Superior temporal gyrus (tissue), 1 donor: Measurements from ENCODE around the gene KSR2.
"Not testable (repeated sequence)": the region's sequence is repeated elsewhere in the genome, so short reads cannot be mapped to it uniquely, and the experiment has no call there.

Experiments
- DNase-seq: peaks from one replicate; pipeline ENCODE4 v3.0.0-alpha.2; 2016; ENCODE audit errors: extremely low spot score

Gene KSR2

DNA sequence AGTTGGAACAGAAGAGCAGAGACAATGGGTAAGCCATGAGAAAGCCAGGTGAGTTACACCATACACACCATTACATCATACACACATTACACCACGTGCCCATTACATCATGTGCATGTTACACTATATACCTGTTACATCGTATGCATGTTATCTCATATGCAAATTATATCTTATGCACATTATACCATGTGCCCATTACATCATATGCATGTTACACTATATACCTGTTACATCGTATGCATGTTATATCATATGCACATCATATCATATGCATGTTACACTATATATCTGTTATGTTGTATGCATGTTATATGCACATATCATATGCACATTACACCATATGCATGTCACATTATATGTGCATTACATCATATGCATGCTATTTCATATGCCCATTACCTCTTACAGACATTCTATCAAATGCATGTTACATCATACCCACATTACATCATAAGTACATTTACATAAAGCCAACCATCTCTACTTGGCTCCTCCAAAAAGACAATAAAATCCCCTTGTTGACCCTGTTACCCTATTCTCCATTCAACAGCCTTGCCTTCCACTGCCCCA is 207.2 kb downstream of the KSR2 start:
- no peak for DNase-seq

DNA sequence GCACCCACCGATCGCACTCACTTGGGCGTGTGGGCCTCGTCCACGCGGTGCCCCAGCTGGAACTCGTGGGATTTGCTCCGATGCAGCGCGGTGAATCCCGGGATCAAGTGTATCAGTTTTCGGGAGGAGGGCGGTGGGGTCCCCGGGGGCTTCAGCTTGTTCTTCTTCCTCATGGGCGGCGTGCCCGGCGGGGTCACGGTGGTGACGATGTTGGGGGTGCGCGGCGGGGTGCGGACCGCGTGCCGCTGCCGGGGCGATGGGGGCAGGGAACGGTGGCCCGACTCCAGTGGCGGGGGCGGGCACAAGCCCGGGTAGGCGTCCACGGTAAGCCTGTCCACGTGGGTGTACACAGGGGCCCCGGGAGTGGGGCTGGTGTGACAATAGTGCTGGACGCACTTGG is 207.8 kb downstream of the KSR2 start:
- no peak for DNase-seq

DNA sequence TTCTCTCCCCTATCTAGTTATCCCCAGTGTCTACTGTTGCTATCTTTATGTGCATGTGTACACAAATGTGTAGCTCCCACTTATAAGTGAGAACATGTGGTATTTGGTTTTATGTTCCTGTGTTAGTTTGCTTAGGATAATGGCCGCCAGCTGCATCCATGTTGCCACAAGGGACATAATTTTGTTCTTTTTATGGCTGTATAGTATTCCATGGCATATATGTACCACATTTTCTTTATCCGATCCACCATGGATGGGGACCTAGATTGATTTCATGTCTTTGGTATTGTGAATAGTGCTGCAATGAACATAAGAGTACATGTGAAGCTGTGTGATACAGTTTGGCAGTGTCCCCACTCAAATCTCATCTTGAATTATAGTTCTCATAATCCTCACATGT is 218.1 kb downstream of the KSR2 start:
- no peak for DNase-seq

DNA sequence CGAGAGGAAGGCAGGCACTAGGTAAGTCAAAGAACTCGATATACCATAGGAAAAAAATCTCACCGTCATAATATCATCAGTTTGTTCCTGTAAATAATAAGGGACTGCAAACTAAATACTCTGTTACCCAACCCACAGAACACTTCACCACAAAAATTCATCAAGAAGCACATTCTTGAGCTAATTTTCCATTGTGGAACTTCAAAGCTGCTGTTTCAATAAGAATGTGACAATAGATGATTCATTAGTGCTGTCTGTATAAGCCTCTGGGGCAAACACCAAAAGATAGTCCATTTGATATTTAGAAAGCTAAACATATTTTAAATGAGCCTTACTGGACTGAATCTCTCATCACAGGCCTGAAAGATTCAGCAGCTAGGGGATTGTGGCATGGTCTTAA is 219.4 kb downstream of the KSR2 start:
- no peak for DNase-seq

DNA sequence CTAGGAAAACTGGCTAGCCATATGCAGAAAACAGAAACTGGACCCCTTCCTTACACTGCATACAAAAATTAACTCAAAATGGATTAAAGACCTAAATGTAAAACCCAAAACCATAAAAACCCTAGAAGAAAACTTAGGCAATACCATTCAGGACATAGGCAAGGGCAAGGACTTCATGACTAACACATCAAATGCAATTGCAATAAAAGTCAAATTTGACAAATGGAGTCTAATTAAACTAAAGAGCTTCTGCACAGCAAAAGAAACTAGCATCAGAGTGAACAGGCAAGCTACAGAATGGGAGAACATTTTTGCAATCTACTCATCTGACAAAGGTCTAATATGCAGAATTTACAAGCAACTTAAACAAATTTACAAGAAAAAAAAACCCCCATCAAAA is 222.4 kb downstream of the KSR2 start:
- not testable (repeated sequence) for DNase-seq

DNA sequence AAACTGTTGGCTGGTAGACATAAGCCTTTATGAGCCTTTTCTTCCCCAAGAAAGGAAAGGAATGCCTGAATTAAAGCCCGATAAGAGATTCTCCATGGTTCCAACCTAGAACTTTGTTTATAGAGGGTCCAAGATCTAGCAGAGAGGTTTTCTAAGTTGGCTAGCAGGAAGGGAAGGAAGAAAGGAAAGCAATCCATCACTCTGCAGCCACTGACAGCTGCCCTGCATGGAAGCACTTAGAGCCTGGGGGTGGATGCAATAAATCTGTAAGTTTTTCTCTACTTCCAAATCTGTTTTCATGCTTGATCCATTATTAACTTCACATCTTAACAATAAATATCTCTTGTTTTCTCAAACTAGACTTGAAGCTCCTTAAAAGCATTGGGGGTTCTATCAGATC is 224.4 kb downstream of the KSR2 start:
- DNase-seq: no peak

DNA sequence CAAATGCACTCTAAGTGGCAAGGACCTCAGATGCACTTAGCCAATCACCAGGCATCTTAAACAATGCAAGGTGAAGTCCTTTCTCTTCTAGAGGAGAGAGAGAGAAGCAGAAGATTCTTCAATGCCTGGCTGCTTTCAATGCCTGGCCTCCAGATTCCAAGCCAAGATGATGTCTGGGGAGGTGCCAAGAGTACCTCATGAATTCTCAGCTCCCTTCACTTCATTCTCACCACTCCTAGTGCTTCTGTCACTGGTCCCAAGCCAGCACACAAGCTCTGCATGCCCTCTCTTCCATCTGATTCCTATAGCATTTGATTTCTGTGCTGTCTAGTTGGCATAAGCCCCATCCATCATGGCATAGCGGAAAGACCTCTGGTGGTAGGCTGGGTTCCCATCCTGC is 225.0 kb downstream of the KSR2 start:
- no peak for DNase-seq

DNA sequence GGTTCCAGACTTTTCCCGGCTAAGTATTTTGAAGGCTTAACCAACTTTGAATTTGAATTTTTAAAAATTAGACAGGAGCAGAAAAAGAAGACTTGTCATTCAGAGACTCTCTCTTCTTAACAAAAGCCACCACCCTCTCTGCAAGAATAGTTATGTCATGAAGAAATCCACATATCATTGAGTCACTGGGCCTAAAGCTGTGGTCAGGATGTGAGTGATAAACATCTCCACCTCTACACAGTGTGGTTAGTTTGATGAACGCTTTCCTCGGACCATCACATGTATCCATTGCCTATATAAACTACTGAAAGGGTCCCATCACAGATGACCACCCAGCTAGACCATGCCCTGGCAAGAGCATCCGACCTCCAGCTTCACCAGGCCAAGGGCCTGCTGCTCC is 226.1 kb downstream of the KSR2 start:
- no peak for DNase-seq

DNA sequence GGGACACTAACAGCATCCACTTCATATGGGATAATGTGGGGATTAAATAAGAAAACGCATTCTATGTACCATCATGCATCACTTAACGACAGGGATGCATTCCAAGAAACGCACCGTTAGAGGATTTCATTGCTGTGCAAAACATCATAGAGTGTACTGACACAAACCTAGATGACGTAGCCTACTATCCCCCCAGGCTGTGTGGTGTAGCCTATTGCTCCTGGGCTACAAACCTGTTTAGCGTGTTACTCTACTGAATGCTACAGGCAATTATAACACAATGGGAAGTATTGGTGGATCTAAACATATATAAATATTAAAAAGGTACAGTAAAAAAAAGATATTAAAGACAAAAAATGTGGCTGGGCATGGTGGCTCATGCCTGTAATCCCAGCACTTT is 230.6 kb downstream of the KSR2 start:
- DNase-seq: no peak

DNA sequence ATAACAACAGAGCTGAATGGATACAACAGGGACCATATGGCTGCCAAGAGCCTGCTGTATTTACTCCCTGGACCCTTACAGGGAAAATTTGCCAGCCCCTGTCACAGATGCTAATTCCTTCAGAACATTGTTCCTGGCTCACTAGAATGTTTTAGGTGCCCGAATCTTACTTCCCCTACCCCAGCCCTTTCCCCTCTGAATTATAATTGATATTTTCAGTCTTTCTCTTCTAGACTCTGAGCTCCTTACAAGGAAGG is 235.3 kb downstream of the KSR2 start:
- DNase-seq: no peak

DNA sequence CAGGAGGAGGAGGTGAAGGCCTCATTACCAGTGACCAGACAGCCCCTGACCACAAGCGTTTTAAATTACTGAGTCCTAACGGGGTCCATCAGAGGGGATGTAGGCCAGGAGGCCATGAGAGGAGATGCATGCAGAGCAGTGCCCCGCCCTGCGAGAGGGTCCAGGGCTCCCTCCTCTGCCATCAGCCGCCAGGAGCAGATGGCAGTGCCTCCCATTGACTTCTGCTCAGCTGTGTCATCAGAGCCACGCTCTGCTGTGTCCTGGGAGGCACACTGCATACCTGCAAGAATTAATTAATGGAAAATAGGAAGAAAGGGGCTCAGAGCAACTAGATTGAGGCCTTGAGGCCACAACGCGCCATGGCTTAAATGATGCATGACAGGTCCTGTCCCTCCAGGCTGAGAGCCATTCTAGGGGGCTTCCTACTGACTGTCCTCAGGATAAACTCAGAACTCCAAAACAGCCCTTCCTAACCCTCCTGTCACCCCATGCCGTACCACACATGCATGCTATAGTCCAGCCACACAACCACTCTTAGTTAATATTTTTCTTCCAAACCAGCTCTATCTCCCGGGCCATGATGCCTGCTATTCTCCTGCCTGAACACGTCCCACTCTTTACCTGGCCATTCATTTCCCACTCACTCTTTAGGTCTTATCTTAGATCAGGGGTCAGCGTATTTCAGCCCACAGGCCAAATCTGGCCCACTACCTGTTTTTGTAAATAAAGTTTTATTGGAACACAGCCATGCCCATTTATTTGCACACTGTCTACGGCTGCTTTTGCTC is 235.8 kb downstream of the KSR2 start:
- no peak for DNase-seq

DNA sequence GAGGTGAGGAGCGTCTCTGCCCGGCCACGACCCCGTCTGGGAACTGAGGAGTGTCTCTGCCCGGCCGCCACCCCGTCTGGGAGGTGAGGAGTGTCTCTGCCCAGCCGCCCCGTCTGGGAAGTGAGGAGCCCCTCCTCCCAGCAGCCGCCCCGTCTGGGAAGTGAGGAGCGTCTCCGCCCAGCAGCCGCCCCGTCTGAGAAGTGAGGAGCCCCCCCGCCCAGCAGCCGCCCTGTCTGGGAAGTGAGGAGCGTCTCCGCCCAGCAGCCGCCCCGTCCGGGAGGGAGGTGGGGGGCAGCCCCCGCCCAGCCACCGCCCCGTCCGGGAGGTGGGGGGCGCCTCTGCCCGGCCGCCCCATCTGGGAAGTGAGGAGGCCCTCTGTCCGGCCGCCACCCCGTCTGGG is 237.7 kb downstream of the KSR2 start:
- not testable (repeated sequence) for DNase-seq

DNA sequence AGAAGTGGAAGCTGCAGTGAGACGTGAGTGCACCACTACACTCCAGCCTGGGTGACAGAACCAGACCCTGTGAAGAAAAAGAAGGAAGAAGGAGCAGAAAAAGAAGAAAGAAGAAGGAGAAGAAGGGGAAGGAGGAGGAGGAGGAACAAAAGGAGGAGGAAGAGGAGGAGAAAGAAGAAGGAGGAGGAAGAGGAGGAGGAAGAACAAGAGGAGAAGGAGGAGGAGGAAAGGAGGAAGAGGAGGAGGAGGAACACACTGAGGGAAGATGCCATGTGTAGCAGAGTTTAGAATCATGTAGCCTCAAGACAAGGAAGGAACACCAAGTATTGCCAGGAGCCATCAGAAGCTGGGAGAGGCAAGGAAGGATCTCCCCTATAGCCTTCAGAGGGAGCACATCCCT is 241.5 kb downstream of the KSR2 start:
- no peak for DNase-seq

DNA sequence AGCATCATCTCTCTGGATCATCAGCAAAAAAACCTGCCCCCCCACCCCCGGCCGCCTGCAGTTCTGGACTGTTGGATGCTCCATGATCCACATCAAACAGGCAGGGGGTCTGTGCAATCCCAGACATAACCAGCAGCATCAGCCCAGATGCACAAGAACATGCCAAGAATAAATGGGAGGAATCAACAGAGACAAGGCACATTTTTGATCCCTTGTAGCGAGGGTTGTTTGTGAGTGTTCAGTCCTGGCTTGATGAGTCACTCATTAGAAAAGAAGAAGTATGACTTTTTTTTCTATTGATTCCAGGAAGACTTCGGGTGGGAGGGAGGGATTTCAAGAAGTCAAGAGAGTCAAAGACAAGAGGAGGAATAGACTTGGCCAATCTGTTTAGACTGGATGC is 244.2 kb downstream of the KSR2 start:
- DNase-seq: no peak

DNA sequence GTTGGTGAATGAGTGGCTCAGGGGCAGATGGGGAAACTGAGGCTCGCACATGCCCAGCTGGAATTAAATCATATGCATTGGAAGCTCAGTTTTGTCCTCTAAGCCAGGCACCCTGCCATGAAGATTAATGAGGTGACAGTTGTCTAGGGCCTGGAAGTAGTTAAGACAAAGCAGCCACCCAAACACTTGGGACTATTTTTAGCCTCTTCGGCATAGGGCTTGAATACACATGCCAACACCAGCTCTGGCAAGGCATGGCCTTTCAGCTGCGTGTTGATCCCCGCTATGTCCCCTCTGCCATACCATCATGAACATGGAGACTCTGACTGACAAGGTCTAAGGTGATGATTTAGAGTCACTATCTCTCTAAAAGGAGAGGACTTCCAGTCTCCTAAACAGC is 250.2 kb downstream of the KSR2 start:
- DNase-seq: no peak

DNA sequence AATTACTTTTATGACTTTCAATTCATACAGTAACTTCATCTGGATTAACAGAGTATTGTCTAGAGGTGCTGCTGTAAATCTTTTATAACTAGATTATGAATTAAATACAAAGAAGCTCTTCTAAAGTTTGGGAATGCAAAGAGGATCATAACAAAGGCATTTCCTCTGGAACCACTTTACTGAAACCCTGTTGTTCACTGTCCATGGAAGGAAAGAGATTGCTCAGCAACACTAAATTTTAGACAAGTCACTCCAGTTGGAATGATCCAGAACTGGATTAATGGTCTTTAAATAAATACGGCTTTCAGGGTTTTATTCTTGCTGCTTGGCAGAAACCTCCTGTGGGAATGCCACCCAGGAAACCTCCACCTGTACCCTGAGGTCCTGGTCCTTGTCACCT is 250.6 kb downstream of the KSR2 start:
- DNase-seq: no peak

DNA sequence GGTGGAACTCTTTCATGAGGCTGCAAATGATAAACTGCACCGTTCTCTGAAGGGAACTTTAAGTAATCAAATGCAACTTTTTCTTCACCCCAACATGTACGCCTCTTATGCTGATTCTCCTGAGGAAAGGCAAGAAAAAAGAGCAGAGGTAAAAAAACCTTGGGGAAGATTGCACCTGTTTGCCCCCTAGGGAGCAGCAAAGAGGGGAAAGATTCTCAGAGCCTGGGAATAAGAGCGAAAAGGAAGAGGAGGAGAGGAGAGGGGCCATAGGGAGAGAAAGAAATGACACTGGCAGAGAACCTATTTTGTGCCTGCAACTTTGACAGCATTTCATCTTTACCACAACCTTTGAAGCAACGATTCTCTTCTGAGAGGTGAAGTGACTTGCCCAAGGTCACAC is 254.6 kb downstream of the KSR2 start:
- no peak for DNase-seq

DNA sequence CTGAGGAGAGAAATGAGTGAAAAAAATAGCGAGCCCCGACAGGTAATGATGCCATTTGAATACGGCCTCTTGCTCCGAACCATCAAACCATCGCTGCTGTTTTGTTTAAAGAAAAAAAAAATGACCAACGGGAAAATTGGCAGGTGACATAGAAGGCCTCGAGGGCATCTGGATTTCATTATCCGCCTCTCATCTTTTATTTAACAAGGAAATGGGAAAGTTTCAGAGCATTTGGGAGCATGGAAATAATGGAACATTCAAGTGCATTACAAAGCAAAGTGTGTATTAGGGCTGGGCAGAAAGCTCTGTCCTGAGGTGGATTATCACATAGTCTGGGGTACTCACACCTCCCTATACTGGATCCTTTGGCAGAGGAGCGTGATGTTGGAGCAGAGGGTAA is 258.7 kb downstream of the KSR2 start:
- no peak for DNase-seq

DNA sequence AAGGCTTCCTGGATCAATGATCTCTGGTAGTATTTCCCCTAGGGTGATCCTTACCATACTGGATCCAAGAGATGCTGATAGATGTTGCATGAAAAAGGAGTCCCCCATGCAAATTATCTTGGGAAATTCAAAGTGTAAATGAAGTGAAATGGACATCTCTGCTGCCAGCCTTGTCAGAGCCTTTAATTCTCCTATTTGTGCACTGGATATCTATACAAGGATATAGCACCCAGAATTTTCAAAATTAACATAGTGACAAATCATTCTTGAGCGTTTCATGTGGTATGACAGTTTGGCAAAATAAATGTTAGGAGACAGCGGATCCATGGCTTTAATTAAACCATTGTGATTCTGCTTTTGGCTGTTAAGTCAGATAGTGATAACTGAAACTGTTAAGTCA is 260.9 kb downstream of the KSR2 start:
- no peak for DNase-seq

DNA sequence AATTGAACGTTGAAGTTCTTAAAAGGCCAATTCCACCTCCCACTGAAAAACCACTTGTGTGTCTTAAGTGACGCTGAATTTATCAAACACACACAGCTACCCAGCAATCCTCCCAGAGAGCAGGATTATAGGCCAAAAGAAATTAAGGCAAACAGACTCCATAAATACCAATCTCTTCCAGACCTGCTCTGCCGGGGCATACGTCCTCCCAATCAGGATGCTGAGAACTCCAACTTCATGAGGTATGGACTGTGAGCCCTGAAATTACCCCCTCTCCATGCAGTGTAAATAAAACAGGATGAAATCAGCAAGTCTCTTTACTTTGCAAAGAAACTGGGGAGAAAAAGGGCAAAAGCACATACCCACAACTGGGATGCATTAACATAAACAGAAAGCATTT is 265.2 kb downstream of the KSR2 start:
- DNase-seq: no peak

DNA sequence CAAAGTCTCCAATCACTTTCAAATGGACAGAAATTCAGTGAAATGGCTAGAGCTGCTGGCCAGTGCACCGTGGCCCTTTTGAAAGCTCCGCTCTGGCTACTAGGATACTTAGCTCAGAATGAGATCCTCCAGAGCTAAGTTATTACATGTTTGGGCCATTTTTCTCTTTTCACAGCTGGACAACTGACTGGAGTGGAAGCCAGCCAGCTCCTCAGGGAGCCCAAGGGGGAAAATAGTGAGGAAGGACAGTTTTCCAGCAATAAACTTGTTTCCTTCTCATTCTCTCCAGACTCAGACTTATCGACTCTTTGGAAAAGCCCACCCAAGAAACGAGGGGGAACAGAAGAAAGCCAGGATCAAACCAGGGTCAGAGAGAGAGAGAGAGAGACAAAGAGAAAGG is 266.0 kb downstream of the KSR2 start:
- DNase-seq: no peak

DNA sequence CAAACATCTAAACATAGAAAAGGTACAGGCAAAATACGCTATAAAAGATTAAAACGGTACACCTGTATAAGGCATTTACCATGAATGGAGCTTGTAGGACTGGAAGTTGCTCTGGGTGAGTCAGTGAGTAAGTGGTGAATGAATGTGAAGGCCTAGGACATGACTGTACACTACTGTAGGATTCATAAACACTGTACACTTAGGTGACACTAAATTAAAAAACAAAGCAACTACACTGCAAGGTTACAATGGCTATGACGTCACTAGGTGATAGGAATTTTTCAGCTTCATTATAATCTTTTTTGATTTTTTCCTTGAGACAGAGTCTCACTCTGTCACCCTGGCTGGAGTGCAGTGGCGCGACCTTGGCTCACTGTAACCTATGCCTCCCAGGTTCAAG is 269.2 kb downstream of the KSR2 start:
- DNase-seq: no peak

DNA sequence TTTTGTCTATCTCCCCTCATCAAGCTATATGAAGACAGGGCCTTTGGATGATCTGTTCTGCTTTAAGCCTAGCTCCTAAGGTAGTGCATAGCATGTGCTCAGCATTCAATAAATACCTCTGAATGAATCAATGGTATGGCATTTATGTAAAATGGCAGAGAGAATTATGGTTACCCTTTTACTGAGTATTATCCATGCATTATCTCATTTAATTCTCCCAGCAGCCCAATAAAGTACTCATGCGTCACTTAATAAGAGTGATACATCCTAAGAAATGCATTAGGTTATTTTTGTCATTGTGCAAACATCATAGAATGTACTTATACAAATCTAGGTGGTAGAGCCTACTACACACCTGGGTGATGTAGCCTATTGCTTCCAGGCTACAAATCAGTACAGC is 269.7 kb downstream of the KSR2 start:
- no peak for DNase-seq

DNA sequence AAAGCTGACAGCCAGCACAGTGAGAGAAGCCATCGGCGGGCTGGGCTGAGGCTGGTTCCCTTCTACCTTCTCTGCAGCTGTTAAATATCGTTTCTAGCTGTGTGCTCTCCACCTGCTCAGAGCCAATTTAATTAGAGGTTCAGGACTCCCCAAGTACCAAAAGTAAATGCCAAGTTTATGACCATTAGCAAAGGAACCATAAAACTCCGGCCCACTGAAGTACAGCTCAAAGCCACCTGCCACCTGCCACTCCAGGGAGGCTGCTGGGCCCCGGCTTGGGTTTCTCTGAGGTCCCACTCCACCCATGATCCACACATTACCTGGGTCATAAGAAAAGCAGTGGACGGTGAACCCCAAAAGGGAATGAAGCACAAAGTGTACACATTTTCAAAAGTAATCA is 272.8 kb downstream of the KSR2 start:
- no peak for DNase-seq
